HepG2 (cell line): ENCODE measurements around the gene TLE7. TPM values are rescaled to one million over a fixed set of nuclear protein-coding genes. Genes with fewer than 3 reads are reported as not detected.

ENCODE experiments used
- CHCHD3 ChIP-seq: sonication (generic); formaldehyde crosslinking; IDR thresholded peaks from 2 replicates; pipeline ENCODE4 v1.8.0; 2022; ENCODE audit warnings: mild to moderate bottlenecking, missing genetic modification reagents, moderate library complexity
- CREB1 ChIP-seq, 2 experiments: fragments of 450-650 bp in 1 of 2; IDR thresholded peaks; 2 replicates each; pipeline ENCODE4 v1.6.1; 2016 to 2017; ENCODE audit warnings: control low read depth in 1 of 2, mild to moderate bottlenecking in 1 of 2, missing compliant biosample characterization in 1 of 2, missing genetic modification characterization in 1 of 2
- DNMT3B ChIP-seq: conservative IDR thresholded peaks from 2 replicates; pipeline ENCODE4 v1.6.1; 2016; ENCODE audit warnings: missing biosample characterization, control low read depth
- KLF6 ChIP-seq: IDR thresholded peaks from 2 replicates; pipeline ENCODE4 v1.8.0; 2016; ENCODE audit warnings: missing biosample characterization, missing genetic modification reagents
- KLF9 ChIP-seq: IDR thresholded peaks from 2 replicates; pipeline ENCODE4 v1.6.1; 2016; ENCODE audit warnings: low read depth
- MAF1 ChIP-seq: sonication (generic); formaldehyde crosslinking; IDR thresholded peaks from 2 replicates; pipeline ENCODE4 v1.5.0; 2020; ENCODE audit warnings: missing genetic modification reagents, borderline replicate concordance
- NFKB2 ChIP-seq: sonication (generic); formaldehyde crosslinking; IDR thresholded peaks from 2 replicates; pipeline ENCODE4 v1.4.0; 2020; ENCODE audit warnings: missing genetic modification reagents, borderline replicate concordance
- NFYC ChIP-seq: IDR thresholded peaks from 2 replicates; pipeline ENCODE4 v1.6.1; 2016; ENCODE audit warnings: missing genetic modification reagents, missing compliant biosample characterization
- NONO ChIP-seq, 2 experiments: fragments of 450-650 bp in 1 of 2; sonication (generic) in 1 of 2; formaldehyde crosslinking in 1 of 2; IDR thresholded peaks in 1 of 2; conservative IDR thresholded peaks in 1 of 2; 2 replicates each; pipeline versions ENCODE4 v1.6.1 to v1.8.0; 2017 to 2022; ENCODE audit warnings: mild to moderate bottlenecking in 1 of 2, missing genetic modification reagents in 1 of 2, moderate library complexity in 1 of 2
- NR2F6 ChIP-seq, 2 experiments: IDR thresholded peaks; 2 replicates each; pipeline ENCODE4 v1.6.1; 2016; ENCODE audit warnings: antibody characterized with exemption in 1 of 2, mild to moderate bottlenecking in 1 of 2
- RNF2 ChIP-seq: fragments of 450-650 bp; conservative IDR thresholded peaks from 2 replicates; pipeline ENCODE4 v1.6.1; 2016; ENCODE audit warnings: low read depth
- ZC3H13 ChIP-seq: sonication (generic); formaldehyde crosslinking; IDR thresholded peaks from 2 replicates; pipeline ENCODE4 v1.8.1; 2023; ENCODE audit warnings: mild to moderate bottlenecking, missing genetic modification reagents, moderate library complexity
- ZFP37 ChIP-seq: sonication (generic); formaldehyde crosslinking; IDR thresholded peaks from 2 replicates; pipeline ENCODE4 v1.4.0; 2020; ENCODE audit warnings: missing genetic modification reagents, borderline replicate concordance
- ZFY ChIP-seq: sonication (generic); formaldehyde crosslinking; IDR thresholded peaks from 2 replicates; pipeline ENCODE4 v1.4.0; 2020; ENCODE audit warnings: missing genetic modification reagents
- ZNF138 ChIP-seq: sonication (generic); formaldehyde crosslinking; IDR thresholded peaks from 2 replicates; pipeline ENCODE4 v1.5.0; 2020; ENCODE audit warnings: mild to moderate bottlenecking, low read depth, missing genetic modification reagents
- ZNF317 ChIP-seq: sonication (generic); formaldehyde crosslinking; IDR thresholded peaks from 2 replicates; pipeline ENCODE4 v1.5.0; 2020; ENCODE audit warnings: mild to moderate bottlenecking, missing genetic modification reagents
- ZNF816 ChIP-seq: sonication (generic); formaldehyde crosslinking; IDR thresholded peaks from 2 replicates; pipeline ENCODE4 v1.8.0; 2022; ENCODE audit warnings: missing genetic modification reagents, mild to moderate bottlenecking, borderline replicate concordance
- ZSCAN25 ChIP-seq: sonication (generic); formaldehyde crosslinking; IDR thresholded peaks from 2 replicates; pipeline ENCODE4 v1.8.0; 2022; ENCODE audit warnings: mild to moderate bottlenecking, missing genetic modification reagents
- polyA plus RNA-seq, 8 experiments: library from polyadenylated mRNA; depleted of rRNA in 3 of 8; stranded (reverse) in 7 of 8; unstranded in 1 of 8; fragments of >200 nt; fragmentation: Illumina TruSeq in 4 of 8; extraction: Trizol in 4 of 8; gene quantifications; 2 replicates each; pipeline versions ENCODE4 v1.2.1 to v1.2.3, GENCODE V29; 2011 to 2016; ENCODE audit warnings: low read depth in 4 of 8, missing spikeins in 1 of 8, mixed read lengths in 1 of 8; ENCODE audit not compliant: insufficient read depth in 1 of 8
- total RNA-seq, 5 experiments: library from RNA; depleted of rRNA; stranded (reverse); fragments of >200 nt; fragmentation: Illumina TruSeq; extraction: Trizol; gene quantifications; 2 replicates each; pipeline ENCODE4 v1.2.3, GENCODE V29; 2016; ENCODE audit warnings: low read depth in 1 of 5
- TF ChIP-seq, protein P1 (sequence below), 2 experiments: fragments of 450-650 bp in 1 of 2; sonication (generic) in 1 of 2; formaldehyde crosslinking; IDR thresholded peaks; 2 replicates each; pipeline versions ENCODE4 v1.5.0 to v1.8.0; 2020 to 2022; ENCODE audit warnings: mild to moderate bottlenecking in 1 of 2, missing genetic modification reagents in 1 of 2
- TF ChIP-seq, protein P2 (sequence below): sonication (generic); formaldehyde crosslinking; IDR thresholded peaks from 2 replicates; pipeline ENCODE4 v1.5.1; 2020; ENCODE audit warnings: missing genetic modification reagents, mild to moderate bottlenecking, borderline replicate concordance
- TF ChIP-seq, protein P3 (sequence below): sonication (generic); formaldehyde crosslinking; IDR thresholded peaks from 2 replicates; pipeline ENCODE4 v1.4.0; 2020; ENCODE audit warnings: mild to moderate bottlenecking, missing genetic modification reagents
- TF ChIP-seq, protein P4 (sequence below): sonication (generic); formaldehyde crosslinking; IDR thresholded peaks from 2 replicates; pipeline ENCODE4 v1.5.0; 2020; ENCODE audit warnings: missing genetic modification reagents, mild to moderate bottlenecking, borderline replicate concordance

The TLE7 gene
- total and polyA plus RNA-seq, 2 of the 13 experiments (the other 11 are each of a cell fraction or from before 2014, with no cell fraction given) = not detected

DNA sequence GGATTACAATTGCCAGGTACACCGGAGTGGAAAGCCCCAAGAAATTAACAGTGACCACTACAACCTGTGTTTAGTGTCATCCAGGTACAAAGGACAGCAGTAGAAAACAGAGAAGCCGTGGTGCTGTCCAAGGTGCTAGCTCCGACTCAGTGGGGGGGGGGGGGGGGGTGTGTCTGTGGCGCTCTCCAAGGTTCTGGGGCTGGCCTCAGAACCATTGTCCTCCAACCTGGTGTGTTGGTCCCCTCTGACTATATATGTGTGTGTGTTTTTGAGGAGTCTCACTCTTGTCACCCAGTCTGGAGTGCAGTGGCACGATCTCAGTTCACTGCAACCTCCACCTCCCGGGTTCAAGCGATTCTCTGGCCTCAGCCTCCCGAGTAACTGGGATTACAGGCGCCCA lies 26.0 kb upstream of the TLE7 start (continued):
- TF ChIP-seq, protein P1, sequence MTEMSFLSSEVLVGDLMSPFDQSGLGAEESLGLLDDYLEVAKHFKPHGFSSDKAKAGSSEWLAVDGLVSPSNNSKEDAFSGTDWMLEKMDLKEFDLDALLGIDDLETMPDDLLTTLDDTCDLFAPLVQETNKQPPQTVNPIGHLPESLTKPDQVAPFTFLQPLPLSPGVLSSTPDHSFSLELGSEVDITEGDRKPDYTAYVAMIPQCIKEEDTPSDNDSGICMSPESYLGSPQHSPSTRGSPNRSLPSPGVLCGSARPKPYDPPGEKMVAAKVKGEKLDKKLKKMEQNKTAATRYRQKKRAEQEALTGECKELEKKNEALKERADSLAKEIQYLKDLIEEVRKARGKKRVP (CRISPR knock-in tag; IDR thresholded peaks at IDR 0.05) = peak in 1 of 2 experiments; percentile 56; a peak in 1 of 4 replicates
- peak; percentile 94 for TF ChIP-seq ZNF816 (CRISPR knock-in tag)
- TF ChIP-seq, protein P2, sequence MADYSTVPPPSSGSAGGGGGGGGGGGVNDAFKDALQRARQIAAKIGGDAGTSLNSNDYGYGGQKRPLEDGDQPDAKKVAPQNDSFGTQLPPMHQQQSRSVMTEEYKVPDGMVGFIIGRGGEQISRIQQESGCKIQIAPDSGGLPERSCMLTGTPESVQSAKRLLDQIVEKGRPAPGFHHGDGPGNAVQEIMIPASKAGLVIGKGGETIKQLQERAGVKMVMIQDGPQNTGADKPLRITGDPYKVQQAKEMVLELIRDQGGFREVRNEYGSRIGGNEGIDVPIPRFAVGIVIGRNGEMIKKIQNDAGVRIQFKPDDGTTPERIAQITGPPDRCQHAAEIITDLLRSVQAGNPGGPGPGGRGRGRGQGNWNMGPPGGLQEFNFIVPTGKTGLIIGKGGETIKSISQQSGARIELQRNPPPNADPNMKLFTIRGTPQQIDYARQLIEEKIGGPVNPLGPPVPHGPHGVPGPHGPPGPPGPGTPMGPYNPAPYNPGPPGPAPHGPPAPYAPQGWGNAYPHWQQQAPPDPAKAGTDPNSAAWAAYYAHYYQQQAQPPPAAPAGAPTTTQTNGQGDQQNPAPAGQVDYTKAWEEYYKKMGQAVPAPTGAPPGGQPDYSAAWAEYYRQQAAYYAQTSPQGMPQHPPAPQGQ (CRISPR knock-in tag) = no peak
- peak; percentile 99 for TF ChIP-seq KLF6
- no peak for TF ChIP-seq NR2F6 (IDR thresholded peaks at IDR 0.05)
- 0 out of 2 replicates have a peak, but pooled peaks have one; percentile 28 for TF ChIP-seq NR2F6 (CRISPR knock-in tag; IDR thresholded peaks at IDR 0.05)
- TF ChIP-seq KLF9 (CRISPR knock-in tag) = peak; percentile 91
- TF ChIP-seq ZC3H13 = peak; percentile 57; the same call in 1 of the 2 replicates
- TF ChIP-seq, protein P3, sequence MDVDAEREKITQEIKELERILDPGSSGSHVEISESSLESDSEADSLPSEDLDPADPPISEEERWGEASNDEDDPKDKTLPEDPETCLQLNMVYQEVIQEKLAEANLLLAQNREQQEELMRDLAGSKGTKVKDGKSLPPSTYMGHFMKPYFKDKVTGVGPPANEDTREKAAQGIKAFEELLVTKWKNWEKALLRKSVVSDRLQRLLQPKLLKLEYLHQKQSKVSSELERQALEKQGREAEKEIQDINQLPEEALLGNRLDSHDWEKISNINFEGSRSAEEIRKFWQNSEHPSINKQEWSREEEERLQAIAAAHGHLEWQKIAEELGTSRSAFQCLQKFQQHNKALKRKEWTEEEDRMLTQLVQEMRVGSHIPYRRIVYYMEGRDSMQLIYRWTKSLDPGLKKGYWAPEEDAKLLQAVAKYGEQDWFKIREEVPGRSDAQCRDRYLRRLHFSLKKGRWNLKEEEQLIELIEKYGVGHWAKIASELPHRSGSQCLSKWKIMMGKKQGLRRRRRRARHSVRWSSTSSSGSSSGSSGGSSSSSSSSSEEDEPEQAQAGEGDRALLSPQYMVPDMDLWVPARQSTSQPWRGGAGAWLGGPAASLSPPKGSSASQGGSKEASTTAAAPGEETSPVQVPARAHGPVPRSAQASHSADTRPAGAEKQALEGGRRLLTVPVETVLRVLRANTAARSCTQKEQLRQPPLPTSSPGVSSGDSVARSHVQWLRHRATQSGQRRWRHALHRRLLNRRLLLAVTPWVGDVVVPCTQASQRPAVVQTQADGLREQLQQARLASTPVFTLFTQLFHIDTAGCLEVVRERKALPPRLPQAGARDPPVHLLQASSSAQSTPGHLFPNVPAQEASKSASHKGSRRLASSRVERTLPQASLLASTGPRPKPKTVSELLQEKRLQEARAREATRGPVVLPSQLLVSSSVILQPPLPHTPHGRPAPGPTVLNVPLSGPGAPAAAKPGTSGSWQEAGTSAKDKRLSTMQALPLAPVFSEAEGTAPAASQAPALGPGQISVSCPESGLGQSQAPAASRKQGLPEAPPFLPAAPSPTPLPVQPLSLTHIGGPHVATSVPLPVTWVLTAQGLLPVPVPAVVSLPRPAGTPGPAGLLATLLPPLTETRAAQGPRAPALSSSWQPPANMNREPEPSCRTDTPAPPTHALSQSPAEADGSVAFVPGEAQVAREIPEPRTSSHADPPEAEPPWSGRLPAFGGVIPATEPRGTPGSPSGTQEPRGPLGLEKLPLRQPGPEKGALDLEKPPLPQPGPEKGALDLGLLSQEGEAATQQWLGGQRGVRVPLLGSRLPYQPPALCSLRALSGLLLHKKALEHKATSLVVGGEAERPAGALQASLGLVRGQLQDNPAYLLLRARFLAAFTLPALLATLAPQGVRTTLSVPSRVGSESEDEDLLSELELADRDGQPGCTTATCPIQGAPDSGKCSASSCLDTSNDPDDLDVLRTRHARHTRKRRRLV (CRISPR knock-in tag) = no peak
- no peak for TF ChIP-seq NONO (IDR thresholded peaks at IDR 0.05)
- TF ChIP-seq NONO (CRISPR knock-in tag; conservative IDR thresholded peaks at IDR 0.05) = no peak
- TF ChIP-seq CREB1 (IDR thresholded peaks at IDR 0.05) = no peak
- TF ChIP-seq CREB1 (CRISPR knock-in tag; IDR thresholded peaks at IDR 0.05) = peak; percentile 42; the same call in 1 of the 2 replicates
- TF ChIP-seq ZNF138 (CRISPR knock-in tag) = peak; percentile 93
- peak; percentile 98 for TF ChIP-seq NFKB2 (CRISPR knock-in tag)
- TF ChIP-seq, protein P4, sequence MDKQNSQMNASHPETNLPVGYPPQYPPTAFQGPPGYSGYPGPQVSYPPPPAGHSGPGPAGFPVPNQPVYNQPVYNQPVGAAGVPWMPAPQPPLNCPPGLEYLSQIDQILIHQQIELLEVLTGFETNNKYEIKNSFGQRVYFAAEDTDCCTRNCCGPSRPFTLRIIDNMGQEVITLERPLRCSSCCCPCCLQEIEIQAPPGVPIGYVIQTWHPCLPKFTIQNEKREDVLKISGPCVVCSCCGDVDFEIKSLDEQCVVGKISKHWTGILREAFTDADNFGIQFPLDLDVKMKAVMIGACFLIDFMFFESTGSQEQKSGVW (CRISPR knock-in tag) = peak; percentile 88; the same call in 1 of the 2 replicates
- peak; percentile 99 for TF ChIP-seq ZFP37 (CRISPR knock-in tag)
- TF ChIP-seq RNF2 = no peak
- no peak for TF ChIP-seq NFYC (CRISPR knock-in tag)
- peak; percentile 100 for TF ChIP-seq DNMT3B
- 0 out of 2 replicates have a peak, but pooled peaks have one; percentile 70 for TF ChIP-seq CHCHD3 (CRISPR knock-in tag)
- TF ChIP-seq ZNF317 (CRISPR knock-in tag) = 0 out of 2 replicates have a peak, but pooled peaks have one; percentile 71
- peak; percentile 84; the same call in 1 of the 2 replicates for TF ChIP-seq ZSCAN25 (CRISPR knock-in tag)
- TF ChIP-seq MAF1 (CRISPR knock-in tag) = peak; percentile 93; the same call in 1 of the 2 replicates
- TF ChIP-seq ZFY = peak; percentile 46
